Brain microvascular endothelial cell (primary cell): ENCODE results near the gene PEX10.
"Not testable (repeated sequence)": the region's sequence is repeated elsewhere in the genome, so short reads cannot be mapped to it uniquely, and the experiment has no call there.

ENCODE experiments used
- DNase-seq: peaks from one replicate; pipeline ENCODE4 v3.0.0-alpha.2; 2020
- H3K27ac ChIP-seq: fragments of 250-450 bp; sonication (Bioruptor Pico); 2 replicates; pipeline ENCODE4 v1.5.1; 2020; ENCODE audit warnings: mild to moderate bottlenecking, moderate library complexity
- H3K27me3 ChIP-seq: fragments of 250-450 bp; sonication (Bioruptor Pico); replicated peaks from 2 replicates; pipeline ENCODE4 v1.5.1; 2020; ENCODE audit warnings: mild to moderate bottlenecking
- H3K36me3 ChIP-seq: fragments of 250-450 bp; sonication (Bioruptor Pico); replicated peaks from 2 replicates; pipeline ENCODE4 v1.5.1; 2020; ENCODE audit warnings: mild to moderate bottlenecking
- H3K4me3 ChIP-seq: 2 replicates; pipeline ENCODE4 v1.5.1; 2011; ENCODE audit warnings: low read depth, mild to moderate bottlenecking, control low read depth, low read length, moderate library complexity
- in situ Hi-C: cut with HindIII; loops from 2 replicates; pipeline ENCODE4 v1.10.0; 2017; ENCODE audit warnings: low sequenced_read_pairs, low pct_ligation_motif_present
- TF ChIP-seq, protein P1 (sequence below): IDR thresholded peaks from 2 replicates; pipeline ENCODE4 v1.5.1; 2011; ENCODE audit warnings: low read depth, mild to moderate bottlenecking, moderate library complexity, low read length, control low read depth, inconsistent platforms; ENCODE audit errors: missing control alignments

PEX10 gene

DNA sequence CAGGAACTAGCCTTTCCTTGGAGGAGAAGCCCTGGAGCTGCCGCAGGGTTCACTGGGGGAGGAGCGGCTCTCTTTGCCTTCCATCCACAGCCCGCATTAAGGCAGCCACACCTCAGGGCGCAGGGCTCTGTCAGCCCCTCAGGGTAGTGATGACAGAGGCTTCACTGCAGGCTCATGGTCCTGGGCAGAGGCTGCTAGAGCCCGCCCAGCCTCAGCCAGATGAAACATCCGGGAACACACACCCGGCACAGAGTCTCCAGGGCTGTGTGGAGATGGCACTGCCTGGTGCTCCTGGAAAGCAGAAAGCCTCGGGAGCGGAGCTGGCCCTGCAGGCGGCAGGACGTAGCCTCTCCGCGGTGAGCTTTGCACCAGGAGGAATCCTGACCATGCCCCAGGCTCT is 29.4 kb upstream of the PEX10 start:
- DNase-seq = no peak
- in situ Hi-C loops = no loop called here
- H3K27me3 ChIP-seq = no peaks in the 10 kb centered on the region

DNA sequence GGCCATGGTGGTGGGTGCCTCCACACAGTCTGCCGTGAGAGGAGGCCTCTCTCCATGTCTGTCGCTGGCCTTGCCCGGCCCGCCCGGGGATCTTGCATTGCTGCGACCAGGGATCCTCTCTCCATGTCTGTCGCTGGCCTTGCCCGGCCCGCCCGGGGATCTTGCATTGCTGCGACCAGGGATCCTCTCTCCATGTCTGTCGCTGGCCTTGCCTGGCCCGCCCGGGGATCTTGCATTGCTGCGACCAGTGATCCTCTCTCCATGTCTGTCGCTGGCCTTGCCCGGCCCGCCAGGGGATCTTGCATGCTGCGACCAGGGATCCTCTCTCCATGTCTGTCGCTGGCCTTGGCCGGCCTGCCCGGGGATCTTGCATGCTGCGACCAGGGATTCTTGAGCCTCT is 28.0 kb upstream of the PEX10 start:
- H3K27ac ChIP-seq, in situ Hi-C loops, H3K27me3 ChIP-seq, H3K4me3 ChIP-seq, H3K36me3 ChIP-seq, DNase-seq: not testable (repeated sequence)

More for the DNA sequence above, 29.4 kb upstream of the PEX10 start:
- no peak overlapping the region for H3K27ac ChIP-seq
- no peak overlapping the region for H3K4me3 ChIP-seq
- no peaks in the 10 kb centered on the region for H3K36me3 ChIP-seq
- TF ChIP-seq, protein P1, sequence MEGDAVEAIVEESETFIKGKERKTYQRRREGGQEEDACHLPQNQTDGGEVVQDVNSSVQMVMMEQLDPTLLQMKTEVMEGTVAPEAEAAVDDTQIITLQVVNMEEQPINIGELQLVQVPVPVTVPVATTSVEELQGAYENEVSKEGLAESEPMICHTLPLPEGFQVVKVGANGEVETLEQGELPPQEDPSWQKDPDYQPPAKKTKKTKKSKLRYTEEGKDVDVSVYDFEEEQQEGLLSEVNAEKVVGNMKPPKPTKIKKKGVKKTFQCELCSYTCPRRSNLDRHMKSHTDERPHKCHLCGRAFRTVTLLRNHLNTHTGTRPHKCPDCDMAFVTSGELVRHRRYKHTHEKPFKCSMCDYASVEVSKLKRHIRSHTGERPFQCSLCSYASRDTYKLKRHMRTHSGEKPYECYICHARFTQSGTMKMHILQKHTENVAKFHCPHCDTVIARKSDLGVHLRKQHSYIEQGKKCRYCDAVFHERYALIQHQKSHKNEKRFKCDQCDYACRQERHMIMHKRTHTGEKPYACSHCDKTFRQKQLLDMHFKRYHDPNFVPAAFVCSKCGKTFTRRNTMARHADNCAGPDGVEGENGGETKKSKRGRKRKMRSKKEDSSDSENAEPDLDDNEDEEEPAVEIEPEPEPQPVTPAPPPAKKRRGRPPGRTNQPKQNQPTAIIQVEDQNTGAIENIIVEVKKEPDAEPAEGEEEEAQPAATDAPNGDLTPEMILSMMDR = no peak

DNA sequence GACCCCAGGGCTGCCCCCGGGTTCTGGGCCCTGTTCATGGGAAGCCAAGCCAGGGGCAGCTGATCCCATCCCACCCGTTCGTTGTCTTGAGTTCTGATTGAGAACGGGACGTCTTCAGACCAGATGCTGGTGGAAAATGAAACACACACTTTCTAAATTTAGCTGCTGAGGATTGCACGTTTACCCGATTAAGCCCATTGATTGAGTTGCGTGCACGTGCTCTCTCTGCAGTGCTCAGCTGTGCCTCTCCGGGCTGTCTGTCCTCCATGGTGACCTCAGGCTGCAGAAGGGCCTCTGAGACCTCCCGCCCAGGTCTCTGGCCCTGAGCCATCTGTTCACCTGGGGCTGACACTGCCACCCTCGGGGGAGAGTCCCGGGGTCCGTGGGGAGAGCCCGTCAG is 27.0 kb upstream of the PEX10 start:
- no peak overlapping the region for H3K27ac ChIP-seq
- peaks cover under 1% of the 10 kb centered on the region for H3K27me3 ChIP-seq
- in situ Hi-C loops = no loop called here
- no peak overlapping the region for H3K4me3 ChIP-seq
- no peaks in the 10 kb centered on the region for H3K36me3 ChIP-seq
- TF ChIP-seq, protein P1 = no peak
- DNase-seq = no peak

DNA sequence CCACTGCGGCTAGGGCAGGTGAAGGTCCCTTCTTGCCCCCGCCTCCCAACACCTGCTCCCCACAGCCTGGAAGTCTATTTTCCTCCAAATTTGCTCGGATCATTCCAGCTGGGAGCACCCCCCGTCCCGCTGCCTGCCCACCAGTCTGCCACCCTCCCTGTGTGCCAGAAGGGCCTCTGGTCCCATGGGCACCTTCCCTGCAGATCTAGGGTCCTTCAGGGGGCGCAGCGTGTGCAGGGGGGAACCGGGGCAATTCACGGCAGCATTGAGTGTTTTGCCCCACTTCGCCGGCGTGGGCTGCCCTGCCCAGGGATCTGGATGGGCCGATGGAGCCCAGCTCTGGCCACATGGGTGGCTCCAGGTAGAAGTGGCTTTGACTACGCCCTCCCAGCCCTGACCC is 26.3 kb upstream of the PEX10 start:
- no peak for DNase-seq
- Histone ChIP-seq H3K36me3 (no peaks in the 10 kb centered on the region), H3K27me3 (peaks cover 6% of the 10 kb centered on the region), H3K27ac (no peak overlapping the region), H3K4me3 (no peak overlapping the region)
- TF ChIP-seq, protein P1 = no peak
- in situ Hi-C loops = no loop called here

DNA sequence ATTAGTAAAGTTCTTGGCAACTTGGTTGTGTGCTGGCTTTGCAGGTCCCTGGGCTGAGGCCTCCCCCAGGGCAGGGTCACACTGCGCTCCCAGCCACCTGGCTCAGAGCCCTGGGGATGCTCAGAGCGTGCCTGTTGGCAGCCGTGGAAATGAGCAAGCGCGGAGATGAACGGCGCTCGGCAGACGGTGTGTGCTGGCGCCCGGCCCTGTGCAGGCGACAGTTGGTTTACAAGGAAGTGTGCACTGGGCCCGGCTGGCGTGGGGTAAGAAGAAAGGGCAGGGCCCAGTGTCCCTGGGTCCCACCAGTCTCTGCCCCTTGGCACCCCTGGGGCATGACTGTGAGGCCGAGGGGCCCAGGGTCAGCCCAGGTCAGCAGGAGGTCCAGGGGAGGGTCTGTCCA is 25.7 kb upstream of the PEX10 start:
- Histone ChIP-seq H3K4me3 (no peak overlapping the region), H3K27ac (no peak overlapping the region), H3K36me3 (no peaks in the 10 kb centered on the region), H3K27me3 (peaks cover 12% of the 10 kb centered on the region)
- in situ Hi-C loops = no loop called here
- DNase-seq = no peak
- TF ChIP-seq, protein P1 = no peak

DNA sequence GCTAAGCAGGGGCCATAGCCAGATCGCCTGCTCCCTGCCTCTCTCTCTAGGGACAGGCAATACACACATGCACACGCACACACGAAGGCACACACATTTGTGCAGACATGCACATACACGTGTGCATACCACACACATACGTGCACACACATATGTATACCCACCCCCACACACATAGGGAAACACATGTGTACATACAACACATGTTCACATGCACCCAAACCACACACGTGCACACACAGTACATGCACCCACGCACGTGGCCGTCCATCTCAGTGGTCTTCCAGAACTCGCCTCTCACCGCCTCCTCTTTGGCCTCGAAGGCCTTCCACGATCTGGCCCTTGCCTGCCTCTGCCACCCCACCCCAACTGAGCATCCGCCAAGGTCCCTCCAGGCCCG is 25.3 kb upstream of the PEX10 start:
- no peak overlapping the region for H3K4me3 ChIP-seq
- peaks cover 16% of the 10 kb centered on the region for H3K27me3 ChIP-seq
- in situ Hi-C loops = no loop called here
- H3K27ac ChIP-seq = no peak overlapping the region
- no peaks in the 10 kb centered on the region for H3K36me3 ChIP-seq
- no peak for DNase-seq
- TF ChIP-seq, protein P1 = no peak
